ENCODE data around the gene NEGR1. TPM values are rescaled to one million over a fixed set of nuclear protein-coding genes. Genes with fewer than 3 reads are reported as not detected.

Gene NEGR1
- total and polyA plus RNA-seq, 2 experiments from 2014 or later = 0.57 to 0.94 TPM

- TF ChIP-seq CTCF (conservative IDR thresholded peaks at IDR 0.05; ENCODE audit: low read depth in 2 of 2) (no peak), NANOG (IDR thresholded peaks at IDR 0.05; ENCODE audit: borderline replicate concordance) (no peak), REST (IDR thresholded peaks at IDR 0.05; ENCODE audit: unreplicated experiment) (no peak), ZNF114 (CRISPR knock-in tag; IDR thresholded peaks at IDR 0.05) (no peak)
Observed at GRCh38 chr1:71434240-71434639, 848.1 kb downstream of the NEGR1 start (continued).

GRCh38 chr1:71428029-71428428 lies 854.3 kb downstream of the NEGR1 start:
- ATAC-seq (no peak), DNase-seq (ENCODE audit: low spot score) (no peak)
- Histone ChIP-seq H3K4me1 (ENCODE audit: insufficient read depth) (peaks cover 22% of the 10 kb centered on the region), H4K20me1 (replicated peaks; ENCODE audit: insufficient read depth) (no peaks in the 10 kb centered on the region), H3F3A (replicated peaks; ENCODE audit: low read depth) (no peaks in the 10 kb centered on the region), H2AFZ (no peak overlapping the region), H3K36me3 (ENCODE audit: insufficient read depth) (no peaks in the 10 kb centered on the region), H3K27ac (ENCODE audit: low read depth) (no peak overlapping the region), H3K27me3 (ENCODE audit: insufficient read depth) (no peaks in the 10 kb centered on the region), H3K9me2 (ENCODE audit: insufficient read depth) (0 out of 2 replicates have a peak, but pooled peaks cover 4% of the 10 kb centered on the region), H3K4me2 (no peak overlapping the region), H3K4me3 (no peak overlapping the region), H3K79me2 (replicated peaks; ENCODE audit: insufficient read depth) (no peaks in the 10 kb centered on the region)
- Mint-ChIP-seq H3K4me1 (peaks cover 18% of the 10 kb centered on the region), H3K4me3 (no peak overlapping the region), H3K9me3 (no peaks in the 10 kb centered on the region), H3K27ac (no peak overlapping the region), H3K27me3 (ENCODE audit: insufficient read depth, low read depth, poor library complexity) (no peaks in the 10 kb centered on the region), H3K36me3 (ENCODE audit: low read depth) (no peaks in the 10 kb centered on the region)
- TF ChIP-seq ETS1 (IDR thresholded peaks at IDR 0.05) (no peak), JUNB (IDR thresholded peaks at IDR 0.05; ENCODE audit: unreplicated experiment) (no peak), POLR2AphosphoS5 (IDR thresholded peaks at IDR 0.05; ENCODE audit: low read depth) (no peak), ZNF114 (CRISPR knock-in tag; IDR thresholded peaks at IDR 0.05) (no peak), REST (IDR thresholded peaks at IDR 0.05; ENCODE audit: unreplicated experiment) (no peak), STAT1 (IDR thresholded peaks at IDR 0.05; ENCODE audit: unreplicated experiment) (no peak), NANOG (IDR thresholded peaks at IDR 0.05; ENCODE audit: borderline replicate concordance) (no peak), ZNF331 (CRISPR knock-in tag; IDR thresholded peaks at IDR 0.05; ENCODE audit: low read depth) (no peak), CTCF (conservative IDR thresholded peaks at IDR 0.05; ENCODE audit: low read depth in 2 of 2) (no peak), CREB1 (CRISPR knock-in tag; IDR thresholded peaks at IDR 0.05; ENCODE audit: low read depth) (no peak)

Data from GM23338 (cell line).